HepG2 (cell line): ENCODE results near the gene ITGB3. TPM values are rescaled to one million over a fixed set of nuclear protein-coding genes. Genes with fewer than 3 reads are reported as not detected.

Source experiments
- NCOA1 ChIP-seq: sonication (generic); formaldehyde crosslinking; IDR thresholded peaks from 2 replicates; pipeline ENCODE4 v1.9.0; 2021; ENCODE audit warnings: missing genetic modification reagents
- NFKB2 ChIP-seq: sonication (generic); formaldehyde crosslinking; IDR thresholded peaks from 2 replicates; pipeline ENCODE4 v1.4.0; 2020; ENCODE audit warnings: missing genetic modification reagents, borderline replicate concordance
- TGIF2 ChIP-seq: IDR thresholded peaks from 2 replicates; pipeline ENCODE4 v1.6.1; 2016; ENCODE audit warnings: control low read depth, missing compliant biosample characterization
- ZFP37 ChIP-seq: sonication (generic); formaldehyde crosslinking; IDR thresholded peaks from 2 replicates; pipeline ENCODE4 v1.4.0; 2020; ENCODE audit warnings: missing genetic modification reagents, borderline replicate concordance
- ZNF430 ChIP-seq: sonication (generic); formaldehyde crosslinking; IDR thresholded peaks from 2 replicates; pipeline ENCODE4 v1.9.0; 2021; ENCODE audit warnings: mild to moderate bottlenecking, missing genetic modification reagents
- polyA plus RNA-seq, 8 experiments: library from polyadenylated mRNA; depleted of rRNA in 3 of 8; stranded (reverse) in 7 of 8; unstranded in 1 of 8; fragments of >200 nt; fragmentation: Illumina TruSeq in 4 of 8; extraction: Trizol in 4 of 8; gene quantifications; 2 replicates each; pipeline versions ENCODE4 v1.2.1 to v1.2.3, GENCODE V29; 2011 to 2016; ENCODE audit warnings: low read depth in 4 of 8, missing spikeins in 1 of 8, mixed read lengths in 1 of 8; ENCODE audit not compliant: insufficient read depth in 1 of 8
- total RNA-seq, 5 experiments: library from RNA; depleted of rRNA; stranded (reverse); fragments of >200 nt; fragmentation: Illumina TruSeq; extraction: Trizol; gene quantifications; 2 replicates each; pipeline ENCODE4 v1.2.3, GENCODE V29; 2016; ENCODE audit warnings: low read depth in 1 of 5
- TF ChIP-seq, protein P1 (sequence below): sonication (generic); formaldehyde crosslinking; IDR thresholded peaks from 2 replicates; pipeline ENCODE4 v1.5.0; 2020; ENCODE audit warnings: missing genetic modification reagents
- TF ChIP-seq, protein P2 (sequence below): sonication (generic); formaldehyde crosslinking; conservative IDR thresholded peaks from 2 replicates; pipeline ENCODE4 v1.4.0; 2020; ENCODE audit warnings: mild to moderate bottlenecking, missing genetic modification reagents, moderate library complexity
- TF ChIP-seq, protein P3 (sequence below): sonication (generic); formaldehyde crosslinking; IDR thresholded peaks from 2 replicates; pipeline ENCODE4 v1.4.0; 2020; ENCODE audit warnings: mild to moderate bottlenecking, missing genetic modification reagents
- TF ChIP-seq, protein P4 (sequence below): sonication (generic); formaldehyde crosslinking; IDR thresholded peaks from 2 replicates; pipeline ENCODE4 v1.4.0; 2020; ENCODE audit warnings: mild to moderate bottlenecking, missing genetic modification reagents
- TF ChIP-seq, protein P5 (sequence below): sonication (generic); formaldehyde crosslinking; IDR thresholded peaks from 2 replicates; pipeline ENCODE4 v1.8.0; 2022; ENCODE audit warnings: mild to moderate bottlenecking, missing genetic modification reagents
- TF ChIP-seq, protein P6 (sequence below): sonication (generic); formaldehyde crosslinking; IDR thresholded peaks from 2 replicates; pipeline ENCODE4 v1.5.1; 2020; ENCODE audit warnings: mild to moderate bottlenecking, missing genetic modification reagents, moderate library complexity
- TF ChIP-seq, protein P7 (sequence below): sonication (generic); formaldehyde crosslinking; conservative IDR thresholded peaks from 2 replicates; pipeline ENCODE4 v1.4.0; 2020; ENCODE audit warnings: missing genetic modification reagents

Gene ITGB3
- total and polyA plus RNA-seq, 2 of the 13 experiments (the other 11 are each of a cell fraction or from before 2014, with no cell fraction given): 0.09 to 0.31 TPM

DNA sequence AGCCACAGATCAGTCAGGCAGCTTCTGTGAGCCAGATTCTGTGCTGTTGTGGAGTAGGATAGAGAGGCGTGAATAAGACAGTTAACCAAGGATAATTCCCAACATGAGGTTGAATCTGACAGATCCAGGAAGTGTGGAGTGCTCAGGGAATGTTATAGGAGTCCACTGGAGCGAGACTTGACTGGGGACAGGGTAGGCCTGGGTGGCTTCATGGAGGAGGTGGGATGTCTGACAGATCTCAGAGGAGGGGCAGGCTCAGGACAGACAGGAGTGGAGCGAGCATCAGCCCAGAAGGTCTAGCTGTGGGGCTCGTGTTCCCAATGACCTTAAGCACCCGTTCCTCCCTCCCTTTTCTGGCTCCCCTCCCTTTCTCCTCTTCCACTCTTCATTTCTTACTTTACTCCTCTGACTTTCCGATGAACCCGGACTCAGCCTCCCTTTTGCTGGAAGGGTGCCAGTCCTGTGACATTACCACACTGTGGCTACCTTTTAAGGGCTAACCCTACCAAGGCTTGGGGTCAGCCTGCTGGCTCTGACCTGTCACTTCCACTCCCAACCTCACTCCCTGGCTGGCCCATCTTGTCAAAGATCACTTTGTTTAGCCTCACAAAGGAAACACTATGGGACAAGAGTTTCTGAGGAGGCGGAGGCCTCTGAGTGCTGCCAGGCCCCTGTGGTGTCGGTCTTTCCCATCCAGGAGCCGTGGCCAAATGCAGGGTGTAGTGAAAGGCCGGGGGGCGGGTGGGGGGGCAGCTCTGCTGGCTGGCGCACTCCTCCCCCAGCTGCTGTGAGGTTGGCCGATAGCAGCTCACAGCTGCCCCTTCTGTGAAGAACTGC is 41.6 kb downstream of the ITGB3 start (continued):
- TF ChIP-seq, protein P1, sequence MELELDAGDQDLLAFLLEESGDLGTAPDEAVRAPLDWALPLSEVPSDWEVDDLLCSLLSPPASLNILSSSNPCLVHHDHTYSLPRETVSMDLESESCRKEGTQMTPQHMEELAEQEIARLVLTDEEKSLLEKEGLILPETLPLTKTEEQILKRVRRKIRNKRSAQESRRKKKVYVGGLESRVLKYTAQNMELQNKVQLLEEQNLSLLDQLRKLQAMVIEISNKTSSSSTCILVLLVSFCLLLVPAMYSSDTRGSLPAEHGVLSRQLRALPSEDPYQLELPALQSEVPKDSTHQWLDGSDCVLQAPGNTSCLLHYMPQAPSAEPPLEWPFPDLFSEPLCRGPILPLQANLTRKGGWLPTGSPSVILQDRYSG (CRISPR knock-in tag): no peak
- TF ChIP-seq ZNF430 (CRISPR knock-in tag) (no peak), NFKB2 (CRISPR knock-in tag) (no peak), TGIF2 (no peak), ZFP37 (CRISPR knock-in tag) (no peak), NCOA1 (peak; percentile 38; the same call in 1 of the 2 replicates)
- TF ChIP-seq, protein P2, sequence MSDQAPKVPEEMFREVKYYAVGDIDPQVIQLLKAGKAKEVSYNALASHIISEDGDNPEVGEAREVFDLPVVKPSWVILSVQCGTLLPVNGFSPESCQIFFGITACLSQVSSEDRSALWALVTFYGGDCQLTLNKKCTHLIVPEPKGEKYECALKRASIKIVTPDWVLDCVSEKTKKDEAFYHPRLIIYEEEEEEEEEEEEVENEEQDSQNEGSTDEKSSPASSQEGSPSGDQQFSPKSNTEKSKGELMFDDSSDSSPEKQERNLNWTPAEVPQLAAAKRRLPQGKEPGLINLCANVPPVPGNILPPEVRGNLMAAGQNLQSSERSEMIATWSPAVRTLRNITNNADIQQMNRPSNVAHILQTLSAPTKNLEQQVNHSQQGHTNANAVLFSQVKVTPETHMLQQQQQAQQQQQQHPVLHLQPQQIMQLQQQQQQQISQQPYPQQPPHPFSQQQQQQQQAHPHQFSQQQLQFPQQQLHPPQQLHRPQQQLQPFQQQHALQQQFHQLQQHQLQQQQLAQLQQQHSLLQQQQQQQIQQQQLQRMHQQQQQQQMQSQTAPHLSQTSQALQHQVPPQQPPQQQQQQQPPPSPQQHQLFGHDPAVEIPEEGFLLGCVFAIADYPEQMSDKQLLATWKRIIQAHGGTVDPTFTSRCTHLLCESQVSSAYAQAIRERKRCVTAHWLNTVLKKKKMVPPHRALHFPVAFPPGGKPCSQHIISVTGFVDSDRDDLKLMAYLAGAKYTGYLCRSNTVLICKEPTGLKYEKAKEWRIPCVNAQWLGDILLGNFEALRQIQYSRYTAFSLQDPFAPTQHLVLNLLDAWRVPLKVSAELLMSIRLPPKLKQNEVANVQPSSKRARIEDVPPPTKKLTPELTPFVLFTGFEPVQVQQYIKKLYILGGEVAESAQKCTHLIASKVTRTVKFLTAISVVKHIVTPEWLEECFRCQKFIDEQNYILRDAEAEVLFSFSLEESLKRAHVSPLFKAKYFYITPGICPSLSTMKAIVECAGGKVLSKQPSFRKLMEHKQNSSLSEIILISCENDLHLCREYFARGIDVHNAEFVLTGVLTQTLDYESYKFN (CRISPR knock-in tag): no peak
- TF ChIP-seq, protein P3, sequence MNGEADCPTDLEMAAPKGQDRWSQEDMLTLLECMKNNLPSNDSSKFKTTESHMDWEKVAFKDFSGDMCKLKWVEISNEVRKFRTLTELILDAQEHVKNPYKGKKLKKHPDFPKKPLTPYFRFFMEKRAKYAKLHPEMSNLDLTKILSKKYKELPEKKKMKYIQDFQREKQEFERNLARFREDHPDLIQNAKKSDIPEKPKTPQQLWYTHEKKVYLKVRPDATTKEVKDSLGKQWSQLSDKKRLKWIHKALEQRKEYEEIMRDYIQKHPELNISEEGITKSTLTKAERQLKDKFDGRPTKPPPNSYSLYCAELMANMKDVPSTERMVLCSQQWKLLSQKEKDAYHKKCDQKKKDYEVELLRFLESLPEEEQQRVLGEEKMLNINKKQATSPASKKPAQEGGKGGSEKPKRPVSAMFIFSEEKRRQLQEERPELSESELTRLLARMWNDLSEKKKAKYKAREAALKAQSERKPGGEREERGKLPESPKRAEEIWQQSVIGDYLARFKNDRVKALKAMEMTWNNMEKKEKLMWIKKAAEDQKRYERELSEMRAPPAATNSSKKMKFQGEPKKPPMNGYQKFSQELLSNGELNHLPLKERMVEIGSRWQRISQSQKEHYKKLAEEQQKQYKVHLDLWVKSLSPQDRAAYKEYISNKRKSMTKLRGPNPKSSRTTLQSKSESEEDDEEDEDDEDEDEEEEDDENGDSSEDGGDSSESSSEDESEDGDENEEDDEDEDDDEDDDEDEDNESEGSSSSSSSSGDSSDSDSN (CRISPR knock-in tag): no peak
- TF ChIP-seq, protein P4, sequence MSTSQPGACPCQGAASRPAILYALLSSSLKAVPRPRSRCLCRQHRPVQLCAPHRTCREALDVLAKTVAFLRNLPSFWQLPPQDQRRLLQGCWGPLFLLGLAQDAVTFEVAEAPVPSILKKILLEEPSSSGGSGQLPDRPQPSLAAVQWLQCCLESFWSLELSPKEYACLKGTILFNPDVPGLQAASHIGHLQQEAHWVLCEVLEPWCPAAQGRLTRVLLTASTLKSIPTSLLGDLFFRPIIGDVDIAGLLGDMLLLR: no peak
- TF ChIP-seq, protein P5, sequence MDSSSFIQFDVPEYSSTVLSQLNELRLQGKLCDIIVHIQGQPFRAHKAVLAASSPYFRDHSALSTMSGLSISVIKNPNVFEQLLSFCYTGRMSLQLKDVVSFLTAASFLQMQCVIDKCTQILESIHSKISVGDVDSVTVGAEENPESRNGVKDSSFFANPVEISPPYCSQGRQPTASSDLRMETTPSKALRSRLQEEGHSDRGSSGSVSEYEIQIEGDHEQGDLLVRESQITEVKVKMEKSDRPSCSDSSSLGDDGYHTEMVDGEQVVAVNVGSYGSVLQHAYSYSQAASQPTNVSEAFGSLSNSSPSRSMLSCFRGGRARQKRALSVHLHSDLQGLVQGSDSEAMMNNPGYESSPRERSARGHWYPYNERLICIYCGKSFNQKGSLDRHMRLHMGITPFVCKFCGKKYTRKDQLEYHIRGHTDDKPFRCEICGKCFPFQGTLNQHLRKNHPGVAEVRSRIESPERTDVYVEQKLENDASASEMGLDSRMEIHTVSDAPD (CRISPR knock-in tag): peak; percentile 63; the same call in 1 of the 2 replicates
- TF ChIP-seq, protein P6, sequence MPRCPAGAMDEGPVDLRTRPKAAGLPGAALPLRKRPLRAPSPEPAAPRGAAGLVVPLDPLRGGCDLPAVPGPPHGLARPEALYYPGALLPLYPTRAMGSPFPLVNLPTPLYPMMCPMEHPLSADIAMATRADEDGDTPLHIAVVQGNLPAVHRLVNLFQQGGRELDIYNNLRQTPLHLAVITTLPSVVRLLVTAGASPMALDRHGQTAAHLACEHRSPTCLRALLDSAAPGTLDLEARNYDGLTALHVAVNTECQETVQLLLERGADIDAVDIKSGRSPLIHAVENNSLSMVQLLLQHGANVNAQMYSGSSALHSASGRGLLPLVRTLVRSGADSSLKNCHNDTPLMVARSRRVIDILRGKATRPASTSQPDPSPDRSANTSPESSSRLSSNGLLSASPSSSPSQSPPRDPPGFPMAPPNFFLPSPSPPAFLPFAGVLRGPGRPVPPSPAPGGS (CRISPR knock-in tag): no peak
- TF ChIP-seq, protein P7, sequence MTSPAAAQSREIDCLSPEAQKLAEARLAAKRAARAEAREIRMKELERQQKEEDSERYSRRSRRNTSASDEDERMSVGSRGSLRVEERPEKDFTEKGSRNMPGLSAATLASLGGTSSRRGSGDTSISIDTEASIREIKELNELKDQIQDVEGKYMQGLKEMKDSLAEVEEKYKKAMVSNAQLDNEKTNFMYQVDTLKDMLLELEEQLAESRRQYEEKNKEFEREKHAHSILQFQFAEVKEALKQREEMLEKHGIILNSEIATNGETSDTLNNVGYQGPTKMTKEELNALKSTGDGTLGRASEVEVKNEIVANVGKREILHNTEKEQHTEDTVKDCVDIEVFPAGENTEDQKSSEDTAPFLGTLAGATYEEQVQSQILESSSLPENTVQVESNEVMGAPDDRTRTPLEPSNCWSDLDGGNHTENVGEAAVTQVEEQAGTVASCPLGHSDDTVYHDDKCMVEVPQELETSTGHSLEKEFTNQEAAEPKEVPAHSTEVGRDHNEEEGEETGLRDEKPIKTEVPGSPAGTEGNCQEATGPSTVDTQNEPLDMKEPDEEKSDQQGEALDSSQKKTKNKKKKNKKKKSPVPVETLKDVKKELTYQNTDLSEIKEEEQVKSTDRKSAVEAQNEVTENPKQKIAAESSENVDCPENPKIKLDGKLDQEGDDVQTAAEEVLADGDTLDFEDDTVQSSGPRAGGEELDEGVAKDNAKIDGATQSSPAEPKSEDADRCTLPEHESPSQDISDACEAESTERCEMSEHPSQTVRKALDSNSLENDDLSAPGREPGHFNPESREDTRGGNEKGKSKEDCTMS: no peak
